ENCODE data around the gene TMEM259.

- TF ChIP-seq ZNF76 (CRISPR knock-in tag; IDR thresholded peaks at IDR 0.05; ENCODE audit: borderline replicate concordance) = no peak
- TF ChIP-seq KLF10 (CRISPR knock-in tag; IDR thresholded peaks at IDR 0.05) = no peak
- TF ChIP-seq POLR2AphosphoS5 (IDR thresholded peaks at IDR 0.05; ENCODE audit: control insufficient read depth, insufficient read depth, low read depth, low read length) = no peak
- TF ChIP-seq RFX5 (IDR thresholded peaks at IDR 0.05; ENCODE audit: low read depth, low read length) = no peak
- no peak for TF ChIP-seq ZNF274 (IDR thresholded peaks at IDR 0.05; ENCODE audit: borderline replicate concordance, low read depth, low read length)
- TF ChIP-seq ESRRA (IDR thresholded peaks at IDR 0.05; ENCODE audit: borderline replicate concordance, low read depth) = no peak
- TF ChIP-seq JUND (IDR thresholded peaks at IDR 0.05; ENCODE audit: borderline replicate concordance, low read depth, low read length) = no peak
- TF ChIP-seq JUND (tag; IDR thresholded peaks at IDR 0.05; ENCODE audit: borderline replicate concordance, low read depth, low read length) = no peak
- no peak for TF ChIP-seq ZNF184 (CRISPR knock-in tag; IDR thresholded peaks at IDR 0.05)
- no peak for TF ChIP-seq REST (IDR thresholded peaks at IDR 0.05; ENCODE audit: borderline replicate concordance)
- TF ChIP-seq REST (CRISPR knock-in tag; IDR thresholded peaks at IDR 0.05; ENCODE audit: low read depth) = no peak
- TF ChIP-seq PRDM10 (IDR thresholded peaks at IDR 0.05; ENCODE audit: partially characterized antibody) = no peak
- TF ChIP-seq MED1 (CRISPR knock-in tag; IDR thresholded peaks at IDR 0.05; ENCODE audit: borderline replicate concordance) = no peak
- TF ChIP-seq MYNN (IDR thresholded peaks at IDR 0.05) = no peak
- no peak for TF ChIP-seq MYNN (CRISPR knock-in tag; IDR thresholded peaks at IDR 0.05)
Observed at GRCh38 chr19:1004803-1005664, 15.9 kb downstream of the TMEM259 start.
